GM19324 (cell line): ENCODE measurements around the gene PINLYP.
"Not testable (repeated sequence)": the region's sequence is repeated elsewhere in the genome, so short reads cannot be mapped to it uniquely, and the experiment has no call there.

Source experiments
- ATAC-seq: cut with Tn5 transposase; IDR thresholded peaks from one replicate; pipeline ENCODE4 v1.9.1; 2021; ENCODE audit warnings: mild to moderate bottlenecking, moderate library complexity; ENCODE audit not compliant: unreplicated experiment, low FRiP score

The PINLYP gene

DNA sequence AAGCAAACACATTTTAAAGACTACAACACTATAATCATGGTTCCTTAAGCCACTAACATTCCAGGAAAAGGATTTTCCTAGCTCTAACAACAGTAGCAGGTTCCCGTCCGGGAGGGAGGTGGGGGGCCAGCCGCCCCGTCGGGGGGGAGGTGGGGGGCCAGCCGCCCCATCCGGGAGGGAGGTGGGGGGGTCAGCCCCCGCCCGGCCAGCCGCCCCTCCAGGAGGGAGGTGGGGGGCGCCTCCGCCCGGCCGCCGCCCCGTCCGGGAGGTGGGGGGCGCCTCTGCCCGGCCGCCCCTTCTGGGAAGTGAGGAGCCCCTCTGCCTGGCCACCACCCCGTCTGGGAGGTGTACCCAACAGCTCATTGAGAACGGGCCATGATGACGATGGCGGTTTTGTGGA lies 27.7 kb upstream of the PINLYP start:
- not testable (repeated sequence) for ATAC-seq

DNA sequence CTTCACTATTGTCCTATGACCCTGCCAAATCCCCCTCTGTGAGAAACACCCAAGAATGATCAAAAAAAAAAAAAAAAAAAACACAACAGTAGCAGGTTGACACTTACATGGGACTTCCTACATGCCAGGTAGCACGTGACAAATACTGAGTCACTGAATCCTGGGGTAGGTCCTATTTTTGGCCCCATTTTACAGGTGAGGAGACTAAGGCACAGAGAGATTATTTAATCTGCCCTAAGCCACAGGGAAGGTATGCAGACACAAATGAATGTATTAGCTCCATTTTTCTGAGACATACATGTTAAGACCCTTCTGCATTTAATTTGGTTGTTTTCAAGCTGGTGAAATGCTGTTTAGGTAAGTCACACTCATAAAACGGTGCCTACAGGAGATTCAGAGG lies 26.9 kb upstream of the PINLYP start:
- ATAC-seq, result no peak

DNA sequence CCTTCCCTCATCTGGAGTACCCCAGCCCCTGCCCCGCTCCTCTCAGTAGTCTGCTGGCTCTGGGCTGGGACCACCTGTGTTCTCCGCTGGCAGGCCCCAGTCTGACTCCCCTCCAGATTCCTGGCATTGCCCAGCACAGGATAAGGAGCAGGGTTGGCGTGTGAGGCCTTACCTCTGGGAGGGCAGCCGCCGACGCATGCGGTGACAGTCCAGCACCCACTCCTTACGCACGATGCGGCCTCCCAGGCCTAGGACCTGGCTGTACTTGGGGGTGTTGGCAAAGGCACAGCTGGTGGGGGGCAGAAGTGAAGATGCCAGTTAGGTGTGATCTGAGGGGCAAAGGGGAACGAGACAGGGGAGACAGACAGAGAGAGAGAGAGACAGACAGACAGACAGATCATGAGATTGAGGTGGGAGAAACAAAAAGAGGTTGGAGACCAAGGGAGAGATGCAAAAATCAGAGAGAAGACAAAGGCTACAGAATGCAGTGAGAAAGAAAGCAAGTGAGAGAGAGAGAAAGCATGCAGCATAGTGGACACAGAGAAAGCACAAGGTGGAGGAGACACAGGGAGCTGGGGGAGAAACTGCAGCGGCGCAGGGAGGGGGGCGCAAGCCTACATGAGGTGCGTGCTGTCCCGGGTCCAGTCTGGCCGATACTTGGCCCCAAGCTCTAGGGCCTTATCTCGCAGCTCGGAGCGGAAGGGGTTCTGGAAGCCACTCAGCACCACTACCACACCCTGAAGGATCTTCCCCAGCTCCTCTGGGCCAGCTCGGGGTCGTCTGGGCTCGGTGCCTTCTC lies 24.0 kb upstream of the PINLYP start:
- no peak for ATAC-seq

DNA sequence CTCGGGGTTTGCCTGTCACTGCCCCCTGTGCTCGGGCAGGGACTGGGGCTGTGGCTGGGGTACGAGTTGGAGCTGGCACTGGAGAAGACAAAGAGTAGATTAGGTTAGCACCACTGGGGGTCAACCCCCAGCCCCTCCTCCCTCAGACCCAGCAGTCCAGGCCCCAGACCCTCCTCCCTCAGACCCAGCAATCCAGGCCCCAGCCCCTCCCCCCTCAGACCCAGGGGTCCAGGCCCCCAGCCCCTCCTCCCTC lies 23.5 kb upstream of the PINLYP start:
- no peak for ATAC-seq

DNA sequence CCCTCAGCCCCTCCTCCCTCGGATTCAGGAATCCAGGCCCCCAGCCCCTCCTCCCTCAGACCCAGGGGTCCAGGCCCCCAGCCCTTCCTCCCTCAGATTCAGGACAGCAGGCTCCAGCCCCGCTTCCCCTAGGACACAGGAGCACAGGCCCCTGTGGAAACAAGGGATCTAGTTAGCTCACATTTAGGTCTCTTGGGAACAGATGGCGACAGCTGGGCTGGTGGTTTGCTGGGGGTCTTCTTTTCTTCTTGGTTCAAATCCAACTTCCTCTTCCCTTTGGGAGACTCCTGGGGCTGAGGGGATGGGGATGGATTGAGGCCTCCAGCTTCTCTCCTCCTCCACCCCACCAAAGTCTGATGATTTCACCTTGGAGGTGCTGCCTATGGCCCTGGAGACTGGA lies 23.0 kb upstream of the PINLYP start:
- no peak for ATAC-seq

DNA sequence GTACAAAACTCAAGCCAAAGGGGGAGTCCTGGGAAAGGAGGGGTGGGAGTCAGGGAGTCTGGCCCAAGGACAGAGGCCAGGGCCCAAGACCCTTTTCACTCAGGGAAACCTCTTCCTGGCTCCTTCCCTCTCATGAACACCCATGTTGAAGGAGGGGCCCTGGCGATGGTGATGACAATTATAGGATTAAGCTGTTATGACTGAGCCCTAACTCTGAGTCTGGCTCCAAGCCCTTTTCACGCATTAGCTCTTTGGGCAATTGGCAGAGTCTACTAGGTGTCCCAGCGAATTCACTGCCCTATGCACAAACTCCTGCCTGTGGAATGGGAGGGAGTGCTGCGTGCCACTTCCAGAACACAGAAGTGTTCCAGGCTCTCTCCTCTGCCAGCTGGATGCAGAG lies 21.9 kb upstream of the PINLYP start:
- ATAC-seq, result no peak

DNA sequence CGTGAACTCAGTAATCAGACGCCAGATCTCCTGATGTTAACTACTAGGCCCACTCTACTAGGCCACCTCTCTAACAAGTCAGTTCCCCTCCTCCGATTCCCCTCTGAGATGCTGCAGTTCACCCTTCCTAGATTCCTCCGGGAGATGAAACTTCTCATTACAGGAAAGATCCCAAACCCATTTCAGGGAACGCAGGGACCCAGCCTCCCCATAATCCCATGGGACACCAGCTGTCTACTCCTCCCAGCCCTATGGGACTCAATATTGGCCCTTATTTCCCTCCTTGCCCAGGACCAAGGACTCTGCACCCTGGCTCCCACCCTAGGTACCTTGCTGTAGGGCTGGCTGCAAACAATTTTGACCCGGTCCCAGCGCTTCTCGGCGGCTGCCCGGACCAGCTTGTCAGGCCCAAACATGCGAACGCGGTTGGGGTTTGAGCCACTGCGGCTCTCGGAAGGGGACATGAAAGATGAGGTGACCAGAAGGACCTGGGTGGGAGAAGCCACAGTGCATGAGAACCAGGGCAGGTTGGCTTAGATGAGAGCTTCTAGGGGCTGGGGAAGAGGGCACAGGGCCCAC lies 21.2 kb upstream of the PINLYP start:
- no peak for ATAC-seq

DNA sequence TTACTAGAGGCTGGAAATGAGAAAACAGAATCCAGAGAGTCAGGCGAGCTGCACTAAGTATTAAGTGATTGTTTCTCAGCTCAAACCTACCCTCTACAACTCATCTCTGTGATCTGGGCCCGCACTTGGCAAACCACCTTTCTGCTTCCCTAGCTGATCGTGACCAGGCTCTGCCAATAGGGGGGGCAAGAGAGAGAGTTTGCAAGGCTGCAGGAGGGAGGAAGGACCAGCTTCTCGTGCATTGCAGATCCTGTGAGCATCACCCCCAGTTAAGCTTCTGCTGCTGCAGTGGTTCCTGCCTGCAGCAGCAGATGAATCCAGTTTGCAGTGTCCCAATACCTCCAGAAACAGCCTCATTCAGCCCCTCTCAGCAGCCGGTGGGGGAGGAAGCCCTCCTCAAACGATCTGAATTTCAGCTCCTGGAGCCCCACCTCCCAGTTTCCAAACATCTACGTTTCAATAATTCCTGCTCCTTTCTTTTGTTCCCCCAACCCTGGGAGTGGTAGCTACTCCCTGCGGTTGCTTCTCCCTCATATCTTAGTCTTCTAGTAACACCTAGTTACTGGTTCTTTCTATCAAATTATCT lies 20.3 kb upstream of the PINLYP start:
- no peak for ATAC-seq

DNA sequence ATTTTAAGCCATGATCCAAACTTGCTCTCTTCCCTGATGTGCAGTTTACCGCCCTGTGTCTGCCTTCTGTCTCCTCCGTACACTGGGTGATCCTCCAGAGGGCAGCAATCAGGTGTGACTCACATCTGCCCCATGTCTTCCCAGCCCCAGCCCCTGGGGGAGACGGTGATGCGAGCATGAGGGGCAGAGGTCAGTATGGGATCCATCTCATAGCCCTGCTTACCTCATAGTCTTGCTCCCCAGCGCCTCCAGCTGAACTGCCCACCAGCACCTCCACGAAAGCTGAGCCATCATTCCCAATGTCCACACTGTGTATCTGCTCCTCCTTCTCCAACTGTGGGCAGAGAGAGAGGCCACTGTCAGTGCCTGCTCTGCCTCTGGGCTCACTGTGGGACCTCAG lies 14.9 kb upstream of the PINLYP start:
- ATAC-seq, result no peak

DNA sequence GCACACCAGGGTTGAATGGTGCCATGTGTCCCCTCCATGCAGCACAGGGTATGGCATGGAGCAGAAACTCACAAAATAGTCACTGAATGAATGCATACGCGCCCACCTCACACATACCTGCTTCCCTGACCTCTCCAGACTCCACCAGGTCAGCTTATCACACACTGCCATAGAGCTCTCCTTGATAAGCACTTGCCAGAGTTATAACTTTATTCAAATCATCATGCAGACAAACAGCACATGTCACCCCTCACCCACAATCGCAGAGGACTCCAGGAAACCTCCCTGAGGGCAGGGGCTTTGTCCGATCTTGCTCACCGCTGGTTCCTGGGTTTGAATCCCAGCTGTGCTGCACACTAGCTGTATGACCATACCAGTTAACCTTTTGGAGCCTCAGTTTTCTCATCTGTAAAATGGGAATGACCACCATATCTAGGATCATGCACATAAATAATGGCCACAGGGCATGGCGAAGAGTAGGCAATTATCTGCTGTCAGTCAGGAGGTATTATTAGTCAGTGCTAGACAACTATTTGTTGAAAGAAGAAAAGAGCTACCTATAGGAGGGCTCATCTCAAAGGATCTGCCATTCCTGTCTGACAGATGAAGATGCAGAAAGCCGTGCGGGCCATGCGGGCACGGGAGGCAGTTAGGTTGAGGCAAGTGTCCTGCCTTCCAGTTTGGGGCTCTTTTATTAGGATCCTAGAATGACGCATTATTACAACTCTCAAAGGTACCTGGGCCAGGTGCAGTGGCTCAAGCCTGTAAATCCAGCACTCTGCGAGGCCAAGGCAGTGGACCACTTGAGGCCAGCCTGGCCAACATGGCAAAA lies 14.2 kb upstream of the PINLYP start:
- no peak for ATAC-seq

DNA sequence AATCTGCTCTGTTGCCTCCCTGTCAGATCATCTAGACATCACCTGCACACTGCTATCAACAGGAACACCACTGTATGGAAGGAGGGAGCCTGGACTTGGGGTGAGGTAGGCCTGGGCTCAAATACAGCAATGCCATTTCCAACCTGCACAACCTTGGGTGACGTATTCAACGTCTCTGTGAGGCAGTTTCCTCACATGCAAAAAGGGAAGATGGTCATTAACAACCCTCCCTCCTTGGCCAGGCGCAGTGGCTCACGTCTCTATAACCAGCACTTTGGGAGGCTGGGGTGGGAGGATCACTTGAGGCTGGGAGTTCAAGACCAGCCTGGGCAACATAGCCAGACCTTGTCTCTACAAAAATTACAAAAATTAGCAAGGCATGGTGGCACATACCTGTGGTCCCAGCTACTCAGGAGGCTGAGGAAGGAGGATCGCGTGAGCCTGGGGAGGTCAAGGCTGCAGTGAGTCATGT lies 13.3 kb upstream of the PINLYP start:
- ATAC-seq, result no peak

DNA sequence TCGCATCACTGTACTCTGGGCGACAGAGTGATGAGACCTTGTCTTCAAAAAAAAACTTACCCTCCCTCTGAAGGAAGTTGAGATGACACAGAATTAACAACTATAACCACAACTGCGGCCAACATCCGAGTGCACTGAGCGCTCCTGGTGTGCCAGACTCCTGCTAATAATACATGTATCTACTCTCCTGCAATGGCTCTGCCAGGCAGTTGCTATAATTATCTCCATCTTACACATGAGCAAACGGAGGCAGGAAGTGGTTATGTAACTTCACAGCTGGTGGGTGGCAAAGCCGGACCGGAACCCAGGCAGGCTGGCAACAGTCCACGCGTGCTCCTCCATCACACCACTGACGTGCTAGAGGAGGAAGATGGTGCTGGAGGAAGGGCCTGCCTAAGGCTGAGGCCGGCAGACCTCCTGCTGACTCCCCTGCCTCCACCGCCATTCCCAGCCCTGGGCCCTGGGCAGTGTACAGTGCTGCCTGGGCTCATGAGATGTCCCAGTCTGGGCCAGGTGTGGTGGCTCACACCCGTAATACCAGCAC lies 12.8 kb upstream of the PINLYP start:
- peak; percentile 83 for ATAC-seq

DNA sequence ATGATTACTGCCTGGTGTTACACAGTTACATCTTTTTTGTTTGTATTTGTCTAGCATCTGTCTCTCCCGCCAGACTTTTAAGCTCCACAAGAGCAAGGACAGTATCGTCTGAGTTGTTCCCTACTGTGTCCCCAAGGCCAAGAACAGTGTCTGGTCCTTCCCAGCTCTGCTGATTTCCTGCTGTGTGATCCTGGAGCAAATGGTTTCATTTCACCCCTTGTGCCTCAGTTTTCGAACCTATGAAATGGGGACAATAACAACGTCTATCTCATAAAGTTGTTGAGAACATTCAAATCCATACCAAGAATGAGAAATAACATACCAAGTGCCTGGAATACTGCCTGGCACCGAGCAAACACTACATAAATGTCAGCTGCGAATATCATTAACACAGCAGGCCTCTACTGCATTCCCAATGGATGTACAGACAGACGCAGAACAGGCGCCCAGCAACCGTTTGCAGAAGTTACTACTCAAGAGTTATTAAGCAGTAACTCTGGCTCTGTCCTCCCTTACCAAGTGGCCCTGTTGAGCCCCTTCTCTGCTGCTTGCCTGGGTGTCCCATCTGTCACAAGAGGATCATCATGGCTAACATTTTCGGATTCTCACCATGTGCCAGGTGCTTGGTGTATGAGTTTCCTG lies 11.7 kb upstream of the PINLYP start:
- ATAC-seq, result no peak

DNA sequence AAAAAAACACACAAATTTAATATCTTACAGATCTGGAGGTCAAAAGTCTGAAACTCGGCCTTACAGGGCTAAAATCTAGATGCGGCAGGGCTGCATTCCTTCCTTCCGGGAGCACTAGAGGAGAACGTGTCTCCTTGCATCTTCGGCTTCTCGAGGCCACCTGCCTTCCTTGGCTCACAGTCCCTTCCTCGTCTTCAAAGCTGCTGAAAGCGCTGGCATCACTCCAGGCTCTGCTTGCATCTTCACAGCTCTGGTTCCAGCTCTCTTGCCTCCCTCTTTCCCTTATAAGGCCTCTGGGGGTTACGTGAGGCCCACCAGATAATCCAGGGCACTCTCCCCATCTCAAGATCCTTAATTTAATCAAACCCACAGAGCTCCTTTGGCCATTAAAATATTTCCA lies 10.8 kb upstream of the PINLYP start:
- no peak for ATAC-seq

DNA sequence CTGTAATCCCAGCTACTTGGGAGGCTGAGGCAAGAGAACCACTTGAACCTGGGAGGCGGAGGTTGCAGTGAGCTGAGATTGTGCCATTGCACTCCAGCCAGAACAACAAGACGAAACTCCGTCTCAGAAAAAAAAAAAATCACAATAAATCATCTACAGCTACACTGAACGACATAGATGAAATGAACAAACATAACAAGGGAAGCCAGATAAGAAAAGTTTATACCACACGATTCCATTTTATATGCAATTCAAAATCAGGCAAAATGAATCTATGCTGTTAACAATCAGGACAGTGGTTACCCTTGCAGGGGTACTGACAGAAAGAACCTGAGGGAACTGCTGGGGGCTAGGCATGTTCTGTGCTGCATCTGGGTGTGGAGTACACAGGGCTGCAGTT lies 5.9 kb upstream of the PINLYP start:
- ATAC-seq, result no peak

DNA sequence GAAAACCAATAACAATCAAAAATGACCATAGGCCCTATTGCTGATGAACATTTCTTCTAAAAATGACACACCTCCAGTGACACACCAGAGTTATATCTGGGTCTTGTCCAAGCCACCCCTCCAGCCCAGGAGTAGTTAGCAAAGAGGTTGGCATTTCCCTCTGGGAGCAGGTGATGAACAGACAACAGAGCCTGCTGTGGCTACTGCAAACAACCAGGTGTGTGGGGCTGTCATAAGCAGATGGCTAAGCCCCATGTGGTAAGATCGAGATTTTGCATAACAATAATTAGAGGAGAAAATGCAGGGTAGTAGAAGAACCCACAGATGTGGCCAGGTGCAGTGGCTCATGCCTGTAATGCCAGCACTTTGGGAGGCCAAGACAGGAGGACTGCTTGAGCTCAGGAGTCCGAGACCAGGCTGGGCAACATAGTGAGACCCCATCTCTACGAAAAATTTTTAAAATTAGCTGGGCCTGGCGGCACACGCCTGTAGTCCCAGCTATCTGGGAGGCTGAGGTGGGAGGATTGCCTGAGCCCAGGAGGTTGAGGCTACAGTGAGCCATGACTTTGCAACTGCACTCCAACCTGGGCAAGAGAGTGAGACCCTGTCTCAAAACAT lies 5.3 kb upstream of the PINLYP start:
- no peak for ATAC-seq

DNA sequence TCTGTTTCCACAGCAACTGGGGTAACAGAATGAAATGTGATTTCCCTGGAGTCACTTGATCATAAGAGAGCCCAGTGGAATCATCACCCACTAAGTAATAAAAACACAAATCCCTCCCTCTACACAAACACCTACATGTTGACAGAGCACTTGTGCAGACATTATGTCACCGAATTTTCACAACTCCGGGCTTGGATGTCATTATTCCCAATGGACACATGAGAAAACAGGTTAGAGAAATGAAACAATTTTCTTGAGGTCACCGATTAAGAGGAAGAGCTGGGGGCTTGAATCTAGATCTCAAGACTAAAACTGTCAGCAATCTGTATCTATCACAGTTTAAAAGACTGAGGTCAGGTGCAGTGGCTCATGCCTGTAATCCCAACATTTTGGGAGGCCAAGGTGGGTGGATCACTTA lies 3.4 kb upstream of the PINLYP start:
- no peak for ATAC-seq

DNA sequence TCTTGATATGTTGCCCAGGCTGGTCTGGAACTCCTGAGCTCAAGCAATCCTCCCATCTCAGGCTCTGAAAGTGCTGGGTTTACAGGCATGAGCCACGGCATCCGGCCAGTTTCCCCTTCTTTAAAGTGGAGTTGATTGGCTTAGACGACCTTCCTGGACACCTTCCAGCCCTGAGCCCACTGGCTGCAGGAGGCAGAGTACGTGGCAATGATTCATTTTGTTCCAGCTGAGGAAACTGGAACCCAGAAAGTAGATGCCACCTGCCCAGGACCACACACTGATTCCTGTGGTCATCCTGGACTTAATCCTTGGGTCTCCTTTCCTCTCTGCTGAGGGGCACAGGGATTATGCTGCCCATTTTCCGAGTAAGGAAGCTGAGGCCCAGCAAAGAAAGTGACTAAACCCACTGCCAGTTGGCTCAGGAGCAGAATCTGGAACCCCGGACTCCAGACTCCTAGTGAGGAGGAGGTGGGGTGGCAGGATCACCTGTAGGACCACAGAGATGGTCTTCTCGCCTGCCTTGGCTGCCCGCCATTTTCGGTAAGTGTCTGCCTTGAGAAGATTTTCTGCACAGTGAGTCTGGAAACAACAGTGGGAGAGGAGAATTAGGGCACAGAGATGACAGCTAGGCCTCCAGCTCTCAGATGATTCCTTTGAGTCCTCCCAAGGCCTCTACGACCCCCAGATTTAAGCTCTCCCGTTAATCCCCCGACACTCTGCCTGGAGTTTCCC lies 1.0 kb upstream of the PINLYP start:
- ATAC-seq, result no peak
